Mesangial cell (primary cell): ENCODE measurements around the gene CYP4F12. TPM values are rescaled to one million over a fixed set of nuclear protein-coding genes. Genes with fewer than 3 reads are reported as not detected.

Experiments
- total RNA-seq: library from RNA; depleted of rRNA; stranded (reverse); fragments of >200 nt; gene quantifications from 2 replicates; pipeline ENCODE4 v1.2.3, GENCODE V29; 2015

The CYP4F12 gene, protein sequence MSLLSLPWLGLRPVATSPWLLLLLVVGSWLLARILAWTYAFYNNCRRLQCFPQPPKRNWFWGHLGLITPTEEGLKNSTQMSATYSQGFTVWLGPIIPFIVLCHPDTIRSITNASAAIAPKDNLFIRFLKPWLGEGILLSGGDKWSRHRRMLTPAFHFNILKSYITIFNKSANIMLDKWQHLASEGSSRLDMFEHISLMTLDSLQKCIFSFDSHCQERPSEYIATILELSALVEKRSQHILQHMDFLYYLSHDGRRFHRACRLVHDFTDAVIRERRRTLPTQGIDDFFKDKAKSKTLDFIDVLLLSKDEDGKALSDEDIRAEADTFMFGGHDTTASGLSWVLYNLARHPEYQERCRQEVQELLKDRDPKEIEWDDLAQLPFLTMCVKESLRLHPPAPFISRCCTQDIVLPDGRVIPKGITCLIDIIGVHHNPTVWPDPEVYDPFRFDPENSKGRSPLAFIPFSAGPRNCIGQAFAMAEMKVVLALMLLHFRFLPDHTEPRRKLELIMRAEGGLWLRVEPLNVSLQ
- total RNA-seq, result not detected in 2 replicates

DNA sequence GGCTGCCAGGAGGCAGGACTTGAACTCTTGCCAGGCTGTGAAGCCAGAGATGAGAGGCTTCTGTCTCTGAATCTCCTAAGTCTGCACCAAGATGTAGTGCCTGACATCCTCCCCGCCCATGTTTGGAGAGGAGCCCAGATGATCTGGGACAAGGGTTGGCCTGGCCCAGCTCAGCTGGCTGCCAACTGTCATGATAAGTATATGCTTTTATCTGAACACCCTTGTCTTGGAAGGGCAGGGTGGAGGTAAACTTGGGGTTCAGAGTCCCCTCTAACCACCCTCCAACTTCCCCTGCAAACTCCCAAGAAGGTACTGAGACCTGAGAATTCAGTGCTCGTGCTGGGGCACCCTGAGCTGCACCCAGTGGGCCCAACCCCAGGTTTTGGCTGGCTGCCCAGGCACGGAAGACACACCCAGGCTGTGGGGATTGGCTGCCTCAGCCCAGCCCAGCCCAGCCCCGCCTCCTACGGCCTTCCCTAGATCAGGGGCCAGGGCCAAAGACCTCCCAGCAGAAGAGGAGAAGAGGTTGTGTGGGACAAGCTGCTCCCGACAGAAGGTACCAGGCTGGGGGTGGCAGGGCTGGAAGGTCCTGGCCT lies at the start of gene CYP4F12:
Gene CYP4F12, plus strand, starts transcription at position 508 of the 596 bp plus-strand sequence. CDS start 443 bp downstream, outside the sequence.

DNA sequence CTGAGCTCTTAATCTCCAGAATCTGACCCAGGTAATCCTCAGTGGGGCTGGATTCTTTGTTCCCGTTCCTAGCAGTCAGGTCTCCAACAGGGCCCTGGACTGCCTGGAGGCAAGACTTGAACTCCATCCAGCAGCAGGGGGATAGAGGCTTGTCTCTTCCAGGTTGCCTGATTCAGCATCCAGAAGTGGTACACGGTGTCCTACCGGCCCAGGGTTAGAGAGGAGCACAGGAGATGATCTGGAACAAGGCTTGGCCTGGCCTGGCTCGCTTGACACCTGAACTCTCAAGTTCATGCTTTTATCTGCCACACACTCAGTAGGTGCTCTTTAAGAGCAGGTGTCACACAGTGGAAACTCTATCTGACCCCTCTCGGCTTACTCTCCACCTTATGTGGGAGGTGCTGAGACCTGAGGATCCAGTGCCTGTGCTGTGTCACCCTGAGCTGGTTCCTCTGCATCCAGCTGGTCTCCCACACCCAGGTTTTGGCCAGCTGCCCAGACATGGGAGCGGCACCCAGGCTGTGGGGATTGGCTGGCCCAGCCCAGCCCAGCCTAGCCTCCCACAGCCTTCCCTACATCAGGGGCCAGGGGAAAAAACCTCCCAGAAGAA lies 32.5 kb upstream of the CYP4F12 start, which contains the start of gene CYP4F3:
Gene CYP4F3, plus strand, starts transcription at position 604 of the 610 bp plus-strand sequence. CDS start 519 bp downstream, outside the sequence.

DNA sequence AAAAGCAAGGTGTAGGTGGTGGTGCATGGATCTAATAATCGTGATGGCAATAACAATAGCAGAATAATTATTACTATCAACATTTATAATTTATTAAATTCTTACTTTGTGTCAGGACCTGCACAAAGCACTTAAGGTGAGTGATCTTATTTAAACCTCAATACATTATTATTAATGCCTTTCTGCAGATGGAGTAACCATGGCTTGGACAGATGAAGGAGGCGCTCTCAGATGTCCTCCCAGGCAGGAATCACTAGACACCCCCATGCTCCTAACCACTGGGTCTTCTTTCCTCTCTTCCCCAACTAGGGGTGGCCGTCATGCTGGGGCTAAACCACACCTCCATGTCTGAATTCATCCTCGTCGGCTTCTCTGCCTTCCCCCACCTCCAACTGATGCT lies 54.8 kb downstream of the CYP4F12 start, which contains the start of gene OR10H2:
Gene OR10H2, plus strand, starts transcription at position 301 of the 400 bp plus-strand sequence. Its CDS starts 20 bp downstream, at position 321.

DNA sequence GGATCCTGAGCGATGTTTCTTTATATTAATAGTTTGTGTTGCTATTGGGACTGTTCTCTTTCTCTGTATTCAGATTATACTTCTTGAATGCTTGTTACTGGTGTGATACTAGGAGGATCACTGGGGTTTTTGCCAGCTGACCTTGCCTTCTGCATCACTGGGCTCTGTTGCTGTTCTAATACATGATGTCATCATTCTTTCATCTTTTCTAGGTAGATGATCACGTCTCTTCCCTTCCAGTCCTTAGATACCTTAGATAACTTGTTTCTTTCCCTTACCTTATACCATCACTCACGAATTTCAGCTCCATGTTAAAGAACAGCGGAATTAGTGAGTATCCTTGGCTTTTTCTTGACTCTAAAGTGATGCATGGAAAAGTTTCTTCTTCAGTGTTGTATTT lies 64.8 kb downstream of the CYP4F12 start, which contains the start of gene OR10H3:
Gene OR10H3, plus strand, starts transcription at position 264 of the 400 bp plus-strand sequence. CDS start 3,408 bp downstream, outside the sequence.

Other genes with a start within 250 kb of the CYP4F12 start
- gene WIZ, start 223.1 kb upstream of the CYP4F12 start, total RNA-seq, result 52.9 and 53.0 TPM in 2 replicates
- gene RASAL3, start 208.5 kb upstream of the CYP4F12 start, total RNA-seq, result 0.25 TPM in 1 of 2 replicates, not detected in the other
- not detected in 2 replicates for gene PGLYRP2, start 193.6 kb upstream of the CYP4F12 start, total RNA-seq
- gene CYP4F22, start 164.6 kb upstream of the CYP4F12 start, total RNA-seq, result not detected in 2 replicates
- not detected in 2 replicates for gene CYP4F8, start 57.9 kb upstream of the CYP4F12 start, total RNA-seq
- not detected in 2 replicates for gene CYP4F3, start 32.2 kb upstream of the CYP4F12 start, total RNA-seq
- not detected in 2 replicates for gene OR10H2, start 54.9 kb downstream of the CYP4F12 start, total RNA-seq
- gene OR10H3, start 64.9 kb downstream of the CYP4F12 start, total RNA-seq, result not detected in 2 replicates
- gene OR10H5, start 114.6 kb downstream of the CYP4F12 start, total RNA-seq, result not detected in 2 replicates
- not detected in 2 replicates for gene OR10H1, start 142.6 kb downstream of the CYP4F12 start, total RNA-seq
- 0.16 TPM in 1 of 2 replicates, not detected in the other for gene CYP4F2, start 225.0 kb downstream of the CYP4F12 start, total RNA-seq